Suprapubic skin (tissue), 4 donors: ENCODE measurements around the gene ZNF689.

Experiments used
- EP300 ChIP-seq: sonication (generic); formaldehyde crosslinking; IDR thresholded peaks from one replicate; pipeline ENCODE4 v1.6.1; 2017; ENCODE audit warnings: antibody characterized with exemption
- POLR2A ChIP-seq, 2 donors: fragments of 450-650 bp; IDR thresholded peaks; one replicate each; pipeline ENCODE4 v1.6.1; 2017; ENCODE audit warnings: antibody characterized with exemption in 2 of 2, mild to moderate bottlenecking in 2 of 2, moderate library complexity in 2 of 2
- POLR2AphosphoS5 ChIP-seq, 3 donors: sonication (generic); formaldehyde crosslinking; IDR thresholded peaks; one replicate each; pipeline ENCODE4 v1.6.1; 2017; ENCODE audit warnings: antibody characterized with exemption in 3 of 3
- TF ChIP-seq, protein P1 (sequence below), 2 donors: fragments of 200-600 bp in 1 of 2; fragments of 450-650 bp in 1 of 2; sonication (generic) in 1 of 2; IDR thresholded peaks; one replicate each; pipeline ENCODE4 v1.5.1; 2016 to 2019; ENCODE audit warnings: antibody characterized with exemption in 2 of 2, mild to moderate bottlenecking in 1 of 2, moderate library complexity in 1 of 2

DNA sequence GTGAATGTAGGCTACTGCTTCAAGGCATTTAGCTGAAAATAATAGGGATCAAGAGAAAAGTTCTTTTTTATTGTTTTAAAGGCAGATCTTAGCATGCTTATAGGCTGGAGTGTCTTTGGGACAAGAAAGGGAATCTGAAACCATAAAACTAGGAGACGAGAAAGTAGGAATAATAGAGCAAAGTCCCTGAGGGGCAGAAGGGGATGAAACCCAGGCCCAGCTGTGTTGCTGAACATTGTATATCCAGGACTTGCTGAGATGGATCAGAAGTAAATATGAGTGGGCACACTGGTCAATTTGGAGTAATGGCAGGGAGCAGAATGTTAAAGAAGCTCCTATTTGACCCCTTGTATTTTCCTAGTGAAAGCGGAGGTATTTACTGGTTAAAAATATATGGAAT lies 9.3 kb downstream of the ZNF689 start:
- TF ChIP-seq, protein P1, sequence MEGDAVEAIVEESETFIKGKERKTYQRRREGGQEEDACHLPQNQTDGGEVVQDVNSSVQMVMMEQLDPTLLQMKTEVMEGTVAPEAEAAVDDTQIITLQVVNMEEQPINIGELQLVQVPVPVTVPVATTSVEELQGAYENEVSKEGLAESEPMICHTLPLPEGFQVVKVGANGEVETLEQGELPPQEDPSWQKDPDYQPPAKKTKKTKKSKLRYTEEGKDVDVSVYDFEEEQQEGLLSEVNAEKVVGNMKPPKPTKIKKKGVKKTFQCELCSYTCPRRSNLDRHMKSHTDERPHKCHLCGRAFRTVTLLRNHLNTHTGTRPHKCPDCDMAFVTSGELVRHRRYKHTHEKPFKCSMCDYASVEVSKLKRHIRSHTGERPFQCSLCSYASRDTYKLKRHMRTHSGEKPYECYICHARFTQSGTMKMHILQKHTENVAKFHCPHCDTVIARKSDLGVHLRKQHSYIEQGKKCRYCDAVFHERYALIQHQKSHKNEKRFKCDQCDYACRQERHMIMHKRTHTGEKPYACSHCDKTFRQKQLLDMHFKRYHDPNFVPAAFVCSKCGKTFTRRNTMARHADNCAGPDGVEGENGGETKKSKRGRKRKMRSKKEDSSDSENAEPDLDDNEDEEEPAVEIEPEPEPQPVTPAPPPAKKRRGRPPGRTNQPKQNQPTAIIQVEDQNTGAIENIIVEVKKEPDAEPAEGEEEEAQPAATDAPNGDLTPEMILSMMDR (IDR thresholded peaks at IDR 0.05): no peak
- TF ChIP-seq POLR2A (IDR thresholded peaks at IDR 0.05) (no peak), POLR2AphosphoS5 (IDR thresholded peaks at IDR 0.05) (no peak), EP300 (no peak)
